Stimulated activated CD4-positive, alpha-beta T cell treated with anti-CD3 and anti-CD28 coated beads, Interleukin-15, amount 100 ng/mL, for 48 hours (primary cell): ENCODE results near the gene TPO.
"Not testable (repeated sequence)": the region's sequence is repeated elsewhere in the genome, so short reads cannot be mapped to it uniquely, and the experiment has no call there.

ENCODE experiments used
- DNase-seq, 2 donors: peaks; one replicate each; pipeline ENCODE4 v3.0.0-alpha.2; 2020; ENCODE audit warnings: low read depth in 2 of 2

The TPO gene

GRCh38 chr2:1405124-1405523, 8.1 kb upstream of the TPO start:
- no peak for DNase-seq

GRCh38 chr2:1405967-1406366, 7.3 kb upstream of the TPO start:
- no peak for DNase-seq

GRCh38 chr2:1406434-1406833, 6.8 kb upstream of the TPO start:
- DNase-seq = no peak

GRCh38 chr2:1407950-1408675, 5.2 kb upstream of the TPO start:
- no peak for DNase-seq

GRCh38 chr2:1414121-1414520, 858 bp downstream of the TPO start:
- DNase-seq = no peak

- not testable (repeated sequence) for DNase-seq
Measured at GRCh38 chr2:1414901-1415300, 1.6 kb downstream of the TPO start.

- no peak for DNase-seq
Measured at GRCh38 chr2:1415501-1415900, 2.2 kb downstream of the TPO start.

- no peak for DNase-seq
Measured at GRCh38 chr2:1418566-1418965, 5.3 kb downstream of the TPO start.

- DNase-seq = no peak
Measured at GRCh38 chr2:1420746-1421480, 7.7 kb downstream of the TPO start.

GRCh38 chr2:1421731-1422130, 8.5 kb downstream of the TPO start:
- DNase-seq = no peak

- DNase-seq = no peak
Measured at GRCh38 chr2:1422131-1422530, 8.9 kb downstream of the TPO start.

GRCh38 chr2:1422716-1423285, 9.5 kb downstream of the TPO start:
- DNase-seq = no peak

- DNase-seq = no peak
Measured at GRCh38 chr2:1427086-1427485, 13.8 kb downstream of the TPO start.

GRCh38 chr2:1429895-1430294, 16.6 kb downstream of the TPO start:
- DNase-seq = no peak

- DNase-seq = no peak
Measured at GRCh38 chr2:1430491-1430890, 17.2 kb downstream of the TPO start.

- no peak for DNase-seq
Measured at GRCh38 chr2:1431886-1432400, 18.7 kb downstream of the TPO start.

GRCh38 chr2:1432726-1433125, 19.5 kb downstream of the TPO start:
- DNase-seq = no peak

- DNase-seq = no peak
Measured at GRCh38 chr2:1436369-1436768, 23.1 kb downstream of the TPO start.

GRCh38 chr2:1437101-1437500, 23.8 kb downstream of the TPO start:
- DNase-seq = no peak

- no peak for DNase-seq
Measured at GRCh38 chr2:1437537-1437936, 24.3 kb downstream of the TPO start.

GRCh38 chr2:1438972-1439371, 25.7 kb downstream of the TPO start:
- DNase-seq = no peak

- DNase-seq = no peak
Measured at GRCh38 chr2:1440581-1440980, 27.3 kb downstream of the TPO start.

GRCh38 chr2:1446301-1446700, 33.0 kb downstream of the TPO start:
- DNase-seq = no peak
